H9 (cell line): Measurements from ENCODE around the gene P2RX6. TPM values are rescaled to one million over a fixed set of nuclear protein-coding genes. Genes with fewer than 3 reads are reported as not detected.

Experiments used
- DNase-seq: peaks from one replicate; pipeline ENCODE4 v3.0.0-alpha.2; 2017
- H2AFZ ChIP-seq: one replicate; pipeline ENCODE4 v1.6.1; 2013; ENCODE audit warnings: mild to moderate bottlenecking, low read length, control low read depth, moderate library complexity
- H2AK5ac ChIP-seq: 2 replicates; pipeline ENCODE4 v1.6.1; 2013; ENCODE audit warnings: low read length, control low read depth, mixed read lengths; ENCODE audit not compliant: insufficient read length
- H2BK120ac ChIP-seq: one replicate; pipeline ENCODE4 v1.6.1; 2013; ENCODE audit warnings: low read depth, mild to moderate bottlenecking, low read length, control low read depth, inconsistent platforms; ENCODE audit not compliant: poor library complexity, severe bottlenecking
- H2BK12ac ChIP-seq: 2 replicates; pipeline ENCODE4 v1.6.1; 2013; ENCODE audit warnings: low read length, control low read depth, mixed read lengths, low read depth; ENCODE audit not compliant: insufficient read length
- H2BK15ac ChIP-seq: 2 replicates; pipeline ENCODE4 v1.6.1; 2013; ENCODE audit warnings: low read depth, low read length, control low read depth
- H2BK20ac ChIP-seq: one replicate; pipeline ENCODE4 v1.6.1; 2013; ENCODE audit warnings: low read depth, mild to moderate bottlenecking, low read length, control low read depth, inconsistent platforms; ENCODE audit not compliant: poor library complexity, severe bottlenecking
- H2BK5ac ChIP-seq: 2 replicates; pipeline ENCODE4 v1.6.1; 2013; ENCODE audit warnings: low read length, control low read depth, mixed read lengths; ENCODE audit not compliant: insufficient read length
- H3K14ac ChIP-seq: 2 replicates; pipeline ENCODE4 v1.6.1; 2013; ENCODE audit warnings: low read length, control low read depth; ENCODE audit not compliant: insufficient read depth
- H3K18ac ChIP-seq: 2 replicates; pipeline ENCODE4 v1.6.1; 2013; ENCODE audit warnings: low read depth, mild to moderate bottlenecking, mixed read lengths, low read length, control low read depth; ENCODE audit not compliant: insufficient read length
- H3K23ac ChIP-seq: 2 replicates; pipeline ENCODE4 v1.6.1; 2013; ENCODE audit warnings: low read length, control low read depth, mixed read lengths, low read depth; ENCODE audit not compliant: insufficient read length
- H3K23me2 ChIP-seq: 2 replicates; pipeline ENCODE4 v1.6.1; 2013; ENCODE audit warnings: low read depth, mild to moderate bottlenecking, mixed read lengths, low read length, control low read depth; ENCODE audit not compliant: insufficient read length, poor library complexity, severe bottlenecking
- H3K27ac ChIP-seq: 2 replicates; pipeline ENCODE4 v1.5.1; 2013; ENCODE audit warnings: low read length, control low read depth, mixed read lengths, low read depth; ENCODE audit not compliant: insufficient read length
- H3K27me3 ChIP-seq: 2 replicates; pipeline ENCODE4 v1.6.1; 2013; ENCODE audit warnings: low read length, control low read depth, inconsistent platforms; ENCODE audit not compliant: insufficient read depth
- H3K4ac ChIP-seq: 2 replicates; pipeline ENCODE4 v1.6.1; 2013; ENCODE audit warnings: low read depth, mild to moderate bottlenecking, control low read depth, inconsistent platforms, low read length, moderate library complexity
- H3K4me1 ChIP-seq: 2 replicates; pipeline ENCODE4 v1.6.1; 2013; ENCODE audit warnings: low read length, control low read depth, inconsistent platforms; ENCODE audit not compliant: insufficient read depth
- H3K4me2 ChIP-seq: 2 replicates; pipeline ENCODE4 v1.6.1; 2013; ENCODE audit warnings: low read length, control low read depth, mixed read lengths; ENCODE audit not compliant: insufficient read length, insufficient read depth
- H3K56ac ChIP-seq: 2 replicates; pipeline ENCODE4 v1.6.1; 2013; ENCODE audit warnings: low read depth, mild to moderate bottlenecking, mixed read lengths, low read length, control low read depth; ENCODE audit not compliant: insufficient read length
- H3K79me1 ChIP-seq: 2 replicates; pipeline ENCODE4 v1.6.1; 2013; ENCODE audit warnings: low read depth, mild to moderate bottlenecking, moderate library complexity, low read length, control low read depth, inconsistent platforms; ENCODE audit not compliant: insufficient read depth, poor library complexity, severe bottlenecking
- H3K79me2 ChIP-seq: 2 replicates; pipeline ENCODE4 v1.6.1; 2013; ENCODE audit warnings: low read length, control low read depth, inconsistent platforms; ENCODE audit not compliant: insufficient read depth
- H3K9ac ChIP-seq: 2 replicates; pipeline ENCODE4 v1.6.1; 2013; ENCODE audit warnings: low read length, control low read depth, mixed read lengths; ENCODE audit not compliant: insufficient read length; ENCODE audit errors: extremely low read depth
- H3K9me3 ChIP-seq: one replicate; pipeline ENCODE4 v1.6.1; 2013; ENCODE audit warnings: low read depth, low read length, inconsistent platforms; ENCODE audit not compliant: control insufficient read depth
- H3T11ph ChIP-seq: one replicate; pipeline ENCODE4 v1.6.1; 2013; ENCODE audit warnings: mild to moderate bottlenecking, low read length, control low read depth, inconsistent platforms
- H4K20me1 ChIP-seq: one replicate; pipeline ENCODE4 v1.6.1; 2013; ENCODE audit not compliant: control insufficient read depth, insufficient read length, insufficient read depth
- H4K5ac ChIP-seq: 2 replicates; pipeline ENCODE4 v1.6.1; 2013; ENCODE audit warnings: low read depth, mild to moderate bottlenecking, mixed read lengths, low read length, control low read depth; ENCODE audit not compliant: insufficient read length
- H4K8ac ChIP-seq: replicated peaks from 2 replicates; pipeline ENCODE4 v1.6.1; 2013; ENCODE audit warnings: low read length, control low read depth, mixed read lengths, low read depth; ENCODE audit not compliant: insufficient read length
- H4K91ac ChIP-seq: 2 replicates; pipeline ENCODE4 v1.6.1; 2013; ENCODE audit warnings: low read depth, mild to moderate bottlenecking, moderate library complexity, mixed read lengths, low read length, control low read depth; ENCODE audit not compliant: insufficient read length
- H3K27ac Mint-ChIP-seq, 3 experiments: 2 replicates in 2 of 3; 3 replicates in 1 of 3; pipeline ENCODE4 v1.8.0; 2020 to 2021; ENCODE audit warnings: mixed read lengths in 3 of 3, mild to moderate bottlenecking in 1 of 3, moderate library complexity in 1 of 3
- H3K27me3 Mint-ChIP-seq: 2 replicates; pipeline ENCODE4 v1.8.0; 2021; ENCODE audit warnings: low read depth, mild to moderate bottlenecking, moderate library complexity, mixed read lengths
- H3K36me3 Mint-ChIP-seq, 3 experiments: 2 replicates in 2 of 3; 3 replicates in 1 of 3; pipeline ENCODE4 v1.8.0; 2020 to 2021; ENCODE audit warnings: low read depth in 3 of 3, mixed read lengths in 3 of 3; ENCODE audit not compliant: insufficient read depth in 1 of 3
- H3K4me1 Mint-ChIP-seq, 2 experiments: 2 replicates each; pipeline ENCODE4 v1.8.0; 2020; ENCODE audit warnings: mixed read lengths in 2 of 2
- H3K4me3 Mint-ChIP-seq, 2 experiments: 2 replicates in 1 of 2; 3 replicates in 1 of 2; pipeline ENCODE4 v1.8.0; 2020 to 2021; ENCODE audit warnings: mild to moderate bottlenecking in 2 of 2, mixed read lengths in 2 of 2, moderate library complexity in 1 of 2
- H3K9me3 Mint-ChIP-seq, 2 experiments: 2 replicates in 1 of 2; 3 replicates in 1 of 2; pipeline ENCODE4 v1.8.0; 2020; ENCODE audit warnings: mild to moderate bottlenecking in 2 of 2, mixed read lengths in 2 of 2, moderate library complexity in 1 of 2
- WGBS: extraction: QIAGEN DNeasy Blood & Tissue Kit; methylation state at CpG from one replicate; pipeline ENCODE4 v1.1.7; 2013; ENCODE audit warnings: missing lambda C conversion rate, low lambda C conversion rate, mixed read lengths; ENCODE audit not compliant: insufficient read length; ENCODE audit errors: extremely low coverage; 5-methylcytosine and 5-hydroxymethylcytosine counted together
- total RNA-seq: library from RNA; stranded (reverse); gene quantifications from 2 replicates; pipeline ENCODE4 v1.2.1, GENCODE V29; 2021
- TF ChIP-seq, protein P1 (sequence below): fragments of 200-600 bp; sonication (generic); conservative IDR thresholded peaks from 3 replicates; pipeline ENCODE4 v1.8.0; 2021; ENCODE audit warnings: antibody characterized with exemption, mild to moderate bottlenecking

Gene P2RX6
- total RNA-seq, 1 experiment from 2014 or later: not detected

GRCh38 chr22:21033895-21034294 is 18.9 kb downstream of the P2RX6 start:
- no peak overlapping the region for H2BK12ac ChIP-seq
- H3K23me2 ChIP-seq: no peaks in the 10 kb centered on the region
- H3K27me3 ChIP-seq: peaks cover 3% of the 10 kb centered on the region; the same call in 1 of the 2 replicates
- Mint-ChIP-seq H3K4me1 (peaks cover 7 to 14% of the 10 kb centered on the region in 2 experiments), H3K36me3 (no peaks in the 10 kb centered on the region), H3K27ac (no peak overlapping the region), H3K9me3 (no peaks in the 10 kb centered on the region), H3K4me3 (no peak overlapping the region), H3K27me3 (peaks cover 45% of the 10 kb centered on the region)
- H4K20me1 ChIP-seq: no peaks in the 10 kb centered on the region
- H4K5ac ChIP-seq: no peak overlapping the region
- DNase-seq: no peak
- no peak overlapping the region for H3K4ac ChIP-seq
- no peak overlapping the region for H3K4me2 ChIP-seq
- no peak overlapping the region for H3K56ac ChIP-seq
- H3K79me1 ChIP-seq: no peaks in the 10 kb centered on the region
- H2BK120ac ChIP-seq: no peak overlapping the region
- no peaks in the 10 kb centered on the region; the same call in 1 of the 2 replicates for H3K4me1 ChIP-seq
- H3K79me2 ChIP-seq: no peaks in the 10 kb centered on the region
- H2BK15ac ChIP-seq: no peak overlapping the region
- no peak overlapping the region for H4K8ac ChIP-seq
- H3K18ac ChIP-seq: no peak overlapping the region
- TF ChIP-seq, protein P1, sequence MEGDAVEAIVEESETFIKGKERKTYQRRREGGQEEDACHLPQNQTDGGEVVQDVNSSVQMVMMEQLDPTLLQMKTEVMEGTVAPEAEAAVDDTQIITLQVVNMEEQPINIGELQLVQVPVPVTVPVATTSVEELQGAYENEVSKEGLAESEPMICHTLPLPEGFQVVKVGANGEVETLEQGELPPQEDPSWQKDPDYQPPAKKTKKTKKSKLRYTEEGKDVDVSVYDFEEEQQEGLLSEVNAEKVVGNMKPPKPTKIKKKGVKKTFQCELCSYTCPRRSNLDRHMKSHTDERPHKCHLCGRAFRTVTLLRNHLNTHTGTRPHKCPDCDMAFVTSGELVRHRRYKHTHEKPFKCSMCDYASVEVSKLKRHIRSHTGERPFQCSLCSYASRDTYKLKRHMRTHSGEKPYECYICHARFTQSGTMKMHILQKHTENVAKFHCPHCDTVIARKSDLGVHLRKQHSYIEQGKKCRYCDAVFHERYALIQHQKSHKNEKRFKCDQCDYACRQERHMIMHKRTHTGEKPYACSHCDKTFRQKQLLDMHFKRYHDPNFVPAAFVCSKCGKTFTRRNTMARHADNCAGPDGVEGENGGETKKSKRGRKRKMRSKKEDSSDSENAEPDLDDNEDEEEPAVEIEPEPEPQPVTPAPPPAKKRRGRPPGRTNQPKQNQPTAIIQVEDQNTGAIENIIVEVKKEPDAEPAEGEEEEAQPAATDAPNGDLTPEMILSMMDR: no peak
- no peak overlapping the region for H3K23ac ChIP-seq
- H3K9ac ChIP-seq: no peak overlapping the region
- no peak overlapping the region for H2AFZ ChIP-seq
- H3T11ph ChIP-seq: no peak overlapping the region
- H3K14ac ChIP-seq: no peak overlapping the region
- H4K91ac ChIP-seq: no peak overlapping the region
- no CpG with 5 or more reads among the region's 3 CpGs for WGBS
- no peak overlapping the region for H3K27ac ChIP-seq
- no peak overlapping the region for H2AK5ac ChIP-seq
- H2BK5ac ChIP-seq: no peak overlapping the region
- H2BK20ac ChIP-seq: no peak overlapping the region
- H3K9me3 ChIP-seq: no peaks in the 10 kb centered on the region
